ENCODE data around the gene LENG8.
A peak's percentile ranks its signal among the peaks of the same experiment; 100 is the strongest.

Gene LENG8

DNA sequence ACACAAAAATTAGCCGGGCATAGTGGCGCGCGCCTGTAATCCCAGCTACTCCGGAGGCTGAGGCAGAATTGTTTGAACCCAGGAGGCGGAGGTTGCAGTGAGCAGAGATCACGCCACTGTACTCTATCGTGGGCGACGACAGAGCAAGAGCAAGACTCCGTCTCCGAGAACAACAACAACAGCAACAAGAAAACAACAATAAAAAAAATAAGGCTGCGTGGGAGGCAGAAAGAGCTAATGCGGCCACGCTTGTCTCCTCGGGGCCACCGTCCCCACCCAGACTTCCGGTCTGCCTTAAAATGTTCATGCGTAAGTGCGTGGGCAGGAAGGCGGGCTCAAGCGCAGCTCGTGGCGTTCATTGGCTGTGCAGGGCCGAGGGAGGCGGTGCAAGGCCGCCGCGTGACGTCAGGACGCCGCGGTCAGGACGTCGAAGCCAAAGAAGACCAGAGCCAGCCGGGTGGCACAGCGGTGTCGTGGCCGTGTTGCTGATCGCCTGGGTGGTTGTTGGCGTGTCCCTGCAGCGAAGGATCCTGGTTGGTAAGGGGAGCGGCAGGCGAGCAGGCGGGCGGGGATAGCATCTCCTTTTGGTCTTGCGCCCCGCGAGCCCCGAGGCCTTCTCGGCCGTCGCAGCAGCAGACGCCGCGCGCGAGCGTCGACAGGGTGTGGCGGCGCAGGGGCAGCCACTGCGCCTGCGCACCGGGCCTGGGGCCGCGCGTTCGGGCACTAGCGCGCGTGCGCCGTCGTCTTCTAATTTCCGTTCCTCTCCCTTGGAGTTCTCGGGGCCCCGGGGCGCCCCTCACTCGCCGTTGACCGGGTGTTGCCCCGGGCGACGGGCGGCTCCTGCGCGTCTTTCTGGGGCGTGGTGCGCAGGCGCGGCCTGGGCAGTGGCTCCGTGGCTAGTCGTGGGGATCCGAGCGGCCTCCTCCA is at the start of gene LENG8 (continued):
- TF ChIP-seq KLF1 (tag by site-specific recombination; IDR thresholded peaks at IDR 0.05) (peak; percentile 66), MYNN (tag by site-specific recombination; IDR thresholded peaks at IDR 0.05; ENCODE audit: borderline replicate concordance) (no peak), ZIC2 (tag by site-specific recombination; IDR thresholded peaks at IDR 0.05) (peak; percentile 53; the same call in 1 of the 2 replicates), ZNF2 (tag by site-specific recombination; IDR thresholded peaks at IDR 0.05) (no peak), ZNF114 (tag by site-specific recombination; IDR thresholded peaks at IDR 0.05) (no peak), GLIS1 (tag by site-specific recombination; IDR thresholded peaks at IDR 0.05) (peak; percentile 25; the same call in 1 of the 2 replicates), ZBTB48 (tag by site-specific recombination; IDR thresholded peaks at IDR 0.05) (no peak), WT1 (tag by site-specific recombination; IDR thresholded peaks at IDR 0.05) (no peak), YY2 (tag by site-specific recombination; IDR thresholded peaks at IDR 0.05) (peak; percentile 17; the same call in 1 of the 2 replicates), ZNF792 (tag by site-specific recombination; IDR thresholded peaks at IDR 0.05) (no peak), ZNF211 (tag by site-specific recombination; IDR thresholded peaks at IDR 0.05; ENCODE audit: low read depth) (no peak), TCF7L2 (IDR thresholded peaks at IDR 0.05; ENCODE audit: borderline replicate concordance, low read depth, low read length) (no peak), ZNF391 (tag by site-specific recombination; IDR thresholded peaks at IDR 0.05; ENCODE audit: borderline replicate concordance, low read depth) (no peak; the same call in 1 of the 2 replicates), ZNF175 (tag by site-specific recombination; IDR thresholded peaks at IDR 0.05) (no peak), KLF9 (tag by site-specific recombination; IDR thresholded peaks at IDR 0.05; ENCODE audit: low read depth) (0 out of 2 replicates have a peak, but pooled peaks have one; percentile 56), ZNF248 (tag by site-specific recombination; IDR thresholded peaks at IDR 0.05) (no peak), ZFHX2 (tag by site-specific recombination; conservative IDR thresholded peaks at IDR 0.05) (peak; percentile 97), ZNF785 (tag by site-specific recombination; IDR thresholded peaks at IDR 0.05) (0 out of 2 replicates have a peak, but pooled peaks have one; percentile 24), ZNF514 (tag by site-specific recombination; IDR thresholded peaks at IDR 0.05) (no peak), ZNF311 (tag by site-specific recombination; IDR thresholded peaks at IDR 0.05; ENCODE audit: borderline replicate concordance) (no peak), PRDM1 (tag by site-specific recombination; IDR thresholded peaks at IDR 0.05) (no peak), ZNF561 (tag by site-specific recombination; IDR thresholded peaks at IDR 0.05; ENCODE audit: borderline replicate concordance) (peak; percentile 71; the same call in 1 of the 2 replicates), SCRT2 (tag by site-specific recombination; IDR thresholded peaks at IDR 0.05) (peak; percentile 43), ZNF600 (tag by site-specific recombination; IDR thresholded peaks at IDR 0.05) (peak; percentile 48; the same call in 1 of the 2 replicates), ZNF174 (tag by site-specific recombination; IDR thresholded peaks at IDR 0.05) (no peak), ZNF157 (tag by site-specific recombination; IDR thresholded peaks at IDR 0.05) (no peak), ZNF169 (tag by site-specific recombination; IDR thresholded peaks at IDR 0.05) (no peak), ZNF701 (tag by site-specific recombination; IDR thresholded peaks at IDR 0.05) (no peak)
- TF ChIP-seq, protein P1, sequence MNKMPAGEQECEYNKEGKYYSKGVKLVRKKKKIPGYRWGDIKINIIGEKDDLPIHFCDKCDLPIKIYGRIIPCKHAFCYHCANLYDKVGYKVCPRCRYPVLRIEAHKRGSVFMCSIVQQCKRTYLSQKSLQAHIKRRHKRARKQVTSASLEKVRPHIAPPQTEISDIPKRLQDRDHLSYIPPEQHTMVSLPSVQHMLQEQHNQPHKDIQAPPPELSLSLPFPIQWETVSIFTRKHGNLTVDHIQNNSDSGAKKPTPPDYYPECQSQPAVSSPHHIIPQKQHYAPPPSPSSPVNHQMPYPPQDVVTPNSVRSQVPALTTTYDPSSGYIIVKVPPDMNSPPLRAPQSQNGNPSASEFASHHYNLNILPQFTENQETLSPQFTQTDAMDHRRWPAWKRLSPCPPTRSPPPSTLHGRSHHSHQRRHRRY (tag by site-specific recombination; IDR thresholded peaks at IDR 0.05), result no peak
- TF ChIP-seq, protein P2, sequence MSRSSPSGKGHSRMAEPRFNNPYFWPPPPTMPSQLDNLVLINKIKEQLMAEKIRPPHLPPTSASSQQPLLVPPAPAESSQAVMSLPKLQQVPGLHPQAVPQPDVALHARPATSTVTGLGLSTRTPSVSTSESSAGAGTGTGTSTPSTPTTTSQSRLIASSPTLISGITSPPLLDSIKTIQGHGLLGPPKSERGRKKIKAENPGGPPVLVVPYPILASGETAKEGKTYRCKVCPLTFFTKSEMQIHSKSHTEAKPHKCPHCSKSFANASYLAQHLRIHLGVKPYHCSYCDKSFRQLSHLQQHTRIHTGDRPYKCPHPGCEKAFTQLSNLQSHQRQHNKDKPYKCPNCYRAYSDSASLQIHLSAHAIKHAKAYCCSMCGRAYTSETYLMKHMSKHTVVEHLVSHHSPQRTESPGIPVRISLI (tag by site-specific recombination; IDR thresholded peaks at IDR 0.05), result peak; percentile 94
- TF ChIP-seq, protein P3, sequence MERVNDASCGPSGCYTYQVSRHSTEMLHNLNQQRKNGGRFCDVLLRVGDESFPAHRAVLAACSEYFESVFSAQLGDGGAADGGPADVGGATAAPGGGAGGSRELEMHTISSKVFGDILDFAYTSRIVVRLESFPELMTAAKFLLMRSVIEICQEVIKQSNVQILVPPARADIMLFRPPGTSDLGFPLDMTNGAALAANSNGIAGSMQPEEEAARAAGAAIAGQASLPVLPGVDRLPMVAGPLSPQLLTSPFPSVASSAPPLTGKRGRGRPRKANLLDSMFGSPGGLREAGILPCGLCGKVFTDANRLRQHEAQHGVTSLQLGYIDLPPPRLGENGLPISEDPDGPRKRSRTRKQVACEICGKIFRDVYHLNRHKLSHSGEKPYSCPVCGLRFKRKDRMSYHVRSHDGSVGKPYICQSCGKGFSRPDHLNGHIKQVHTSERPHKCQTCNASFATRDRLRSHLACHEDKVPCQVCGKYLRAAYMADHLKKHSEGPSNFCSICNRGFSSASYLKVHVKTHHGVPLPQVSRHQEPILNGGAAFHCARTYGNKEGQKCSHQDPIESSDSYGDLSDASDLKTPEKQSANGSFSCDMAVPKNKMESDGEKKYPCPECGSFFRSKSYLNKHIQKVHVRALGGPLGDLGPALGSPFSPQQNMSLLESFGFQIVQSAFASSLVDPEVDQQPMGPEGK (tag by site-specific recombination; IDR thresholded peaks at IDR 0.05), result peak; percentile 8; the same call in 1 of the 2 replicates
- TF ChIP-seq, protein P4, sequence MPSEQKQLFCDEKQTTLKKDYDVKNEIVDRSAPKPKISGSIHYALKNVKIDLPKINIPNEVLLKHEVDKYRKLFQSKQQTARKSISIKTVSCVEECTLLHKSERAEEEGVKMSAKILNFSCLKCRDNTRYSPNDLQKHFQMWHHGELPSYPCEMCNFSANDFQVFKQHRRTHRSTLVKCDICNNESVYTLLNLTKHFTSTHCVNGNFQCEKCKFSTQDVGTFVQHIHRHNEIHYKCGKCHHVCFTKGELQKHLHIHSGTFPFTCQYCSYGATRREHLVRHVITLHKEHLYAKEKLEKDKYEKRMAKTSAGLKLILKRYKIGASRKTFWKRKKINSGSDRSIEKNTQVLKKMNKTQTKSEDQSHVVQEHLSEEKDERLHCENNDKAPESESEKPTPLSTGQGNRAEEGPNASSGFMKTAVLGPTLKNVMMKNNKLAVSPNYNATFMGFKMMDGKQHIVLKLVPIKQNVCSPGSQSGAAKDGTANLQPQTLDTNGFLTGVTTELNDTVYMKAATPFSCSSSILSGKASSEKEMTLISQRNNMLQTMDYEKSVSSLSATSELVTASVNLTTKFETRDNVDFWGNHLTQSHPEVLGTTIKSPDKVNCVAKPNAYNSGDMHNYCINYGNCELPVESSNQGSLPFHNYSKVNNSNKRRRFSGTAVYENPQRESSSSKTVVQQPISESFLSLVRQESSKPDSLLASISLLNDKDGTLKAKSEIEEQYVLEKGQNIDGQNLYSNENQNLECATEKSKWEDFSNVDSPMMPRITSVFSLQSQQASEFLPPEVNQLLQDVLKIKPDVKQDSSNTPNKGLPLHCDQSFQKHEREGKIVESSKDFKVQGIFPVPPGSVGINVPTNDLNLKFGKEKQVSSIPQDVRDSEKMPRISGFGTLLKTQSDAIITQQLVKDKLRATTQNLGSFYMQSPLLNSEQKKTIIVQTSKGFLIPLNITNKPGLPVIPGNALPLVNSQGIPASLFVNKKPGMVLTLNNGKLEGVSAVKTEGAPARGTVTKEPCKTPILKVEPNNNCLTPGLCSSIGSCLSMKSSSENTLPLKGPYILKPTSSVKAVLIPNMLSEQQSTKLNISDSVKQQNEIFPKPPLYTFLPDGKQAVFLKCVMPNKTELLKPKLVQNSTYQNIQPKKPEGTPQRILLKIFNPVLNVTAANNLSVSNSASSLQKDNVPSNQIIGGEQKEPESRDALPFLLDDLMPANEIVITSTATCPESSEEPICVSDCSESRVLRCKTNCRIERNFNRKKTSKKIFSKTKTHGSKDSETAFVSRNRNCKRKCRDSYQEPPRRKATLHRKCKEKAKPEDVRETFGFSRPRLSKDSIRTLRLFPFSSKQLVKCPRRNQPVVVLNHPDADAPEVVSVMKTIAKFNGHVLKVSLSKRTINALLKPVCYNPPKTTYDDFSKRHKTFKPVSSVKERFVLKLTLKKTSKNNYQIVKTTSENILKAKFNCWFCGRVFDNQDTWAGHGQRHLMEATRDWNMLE (tag by site-specific recombination; conservative IDR thresholded peaks at IDR 0.05; ENCODE audit: low read depth), result no peak

Measured in HEK293 (cell line).